Measurements from ENCODE around the gene ABCC6.

The ABCC6 gene

DNA sequence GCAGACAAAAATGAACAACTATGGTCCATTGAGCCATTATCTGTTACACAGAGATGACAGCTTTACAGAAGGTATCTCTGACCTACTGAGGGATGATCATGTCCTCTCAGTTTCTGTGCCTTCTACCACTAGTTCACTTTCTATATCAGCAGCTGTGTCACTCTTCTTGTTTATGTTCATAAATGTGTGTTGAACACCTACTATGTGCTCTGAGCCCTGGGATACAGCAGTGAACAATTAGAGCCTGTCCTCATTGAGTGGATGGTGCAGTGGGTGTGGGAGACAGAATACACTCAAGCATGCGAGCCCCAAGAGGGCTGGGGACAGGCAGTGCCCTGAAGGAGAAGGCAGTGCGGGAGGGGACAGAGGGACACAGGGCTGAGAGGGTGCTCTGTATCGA lies 92.1 kb downstream of the ABCC6 start:
- Histone ChIP-seq H3K79me1 (ENCODE audit: low read length) (no peaks in the 10 kb centered on the region), H3K27ac (ENCODE audit: low read depth, low read length) (no peak overlapping the region), H3K36me3 (ENCODE audit: control insufficient read depth, insufficient read depth, low read length) (no peaks in the 10 kb centered on the region), H3K23ac (ENCODE audit: low read length) (no peak overlapping the region), H2BK5ac (ENCODE audit: low read length) (no peak overlapping the region), H3K4me2 (ENCODE audit: low read length) (no peak overlapping the region), H3K79me2 (ENCODE audit: control insufficient read depth, insufficient read depth, low read length) (no peaks in the 10 kb centered on the region), H2BK15ac (replicated peaks; ENCODE audit: low read depth) (no peak overlapping the region), H3K4ac (ENCODE audit: low read depth, low read length) (no peak overlapping the region), H3K56ac (ENCODE audit: low read length) (no peak overlapping the region), H3K4me3 (ENCODE audit: low read length) (no peak overlapping the region), H3K4me1 (ENCODE audit: control insufficient read depth, low read depth, low read length) (no peaks in the 10 kb centered on the region), H4K8ac (ENCODE audit: low read depth, low read length) (no peak overlapping the region), H3K18ac (ENCODE audit: low read length) (no peak overlapping the region), H2BK120ac (ENCODE audit: low read depth, low read length) (no peak overlapping the region), H4K5ac (ENCODE audit: low read length) (no peak overlapping the region), H3K9ac (ENCODE audit: low read length) (no peak overlapping the region), H2AK5ac (ENCODE audit: low read length) (no peak overlapping the region), H3K27me3 (ENCODE audit: insufficient read depth, low read length, poor library complexity) (no peaks in the 10 kb centered on the region)
- WGBS (ENCODE audit: extremely low coverage, insufficient coverage, low lambda C conversion rate) = no CpG with 5 or more reads among the region's 3 CpGs
- DNase-seq = no peak

- Histone ChIP-seq H3K56ac (ENCODE audit: low read length) (no peak overlapping the region), H3K4me3 (ENCODE audit: low read length) (no peak overlapping the region), H3K4ac (ENCODE audit: low read depth, low read length) (no peak overlapping the region), H3K27me3 (ENCODE audit: insufficient read depth, low read length, poor library complexity) (no peaks in the 10 kb centered on the region), H3K4me1 (ENCODE audit: control insufficient read depth, low read depth, low read length) (no peaks in the 10 kb centered on the region), H2BK120ac (ENCODE audit: low read depth, low read length) (no peak overlapping the region), H3K9ac (ENCODE audit: low read length) (no peak overlapping the region), H2AK5ac (ENCODE audit: low read length) (no peak overlapping the region), H4K8ac (ENCODE audit: low read depth, low read length) (no peak overlapping the region), H3K18ac (ENCODE audit: low read length) (no peak overlapping the region), H3K23ac (ENCODE audit: low read length) (no peak overlapping the region), H3K36me3 (ENCODE audit: control insufficient read depth, insufficient read depth, low read length) (peaks cover 4% of the 10 kb centered on the region), H3K79me1 (ENCODE audit: low read length) (no peaks in the 10 kb centered on the region), H3K79me2 (ENCODE audit: control insufficient read depth, insufficient read depth, low read length) (no peaks in the 10 kb centered on the region), H2BK5ac (ENCODE audit: low read length) (no peak overlapping the region), H3K4me2 (ENCODE audit: low read length) (no peak overlapping the region), H4K5ac (ENCODE audit: low read length) (no peak overlapping the region), H3K27ac (ENCODE audit: low read depth, low read length) (no peak overlapping the region), H2BK15ac (replicated peaks; ENCODE audit: low read depth) (no peak overlapping the region)
- WGBS (ENCODE audit: extremely low coverage, insufficient coverage, low lambda C conversion rate) = no CpG with 5 or more reads among the region's 11 CpGs
- peak; percentile 92 for DNase-seq
Observed at GRCh38 chr16:16127469-16128116, 95.7 kb downstream of the ABCC6 start.

- Histone ChIP-seq H3K27me3 (ENCODE audit: insufficient read depth, low read length, poor library complexity) (no peaks in the 10 kb centered on the region), H3K23ac (ENCODE audit: low read length) (no peak overlapping the region), H3K56ac (ENCODE audit: low read length) (no peak overlapping the region), H3K79me2 (ENCODE audit: control insufficient read depth, insufficient read depth, low read length) (no peaks in the 10 kb centered on the region), H3K4ac (ENCODE audit: low read depth, low read length) (no peak overlapping the region), H3K18ac (ENCODE audit: low read length) (no peak overlapping the region), H3K4me3 (ENCODE audit: low read length) (no peak overlapping the region), H3K4me2 (ENCODE audit: low read length) (no peak overlapping the region), H4K8ac (ENCODE audit: low read depth, low read length) (no peak overlapping the region), H3K79me1 (ENCODE audit: low read length) (no peaks in the 10 kb centered on the region), H3K27ac (ENCODE audit: low read depth, low read length) (no peak overlapping the region), H3K9ac (ENCODE audit: low read length) (no peak overlapping the region), H2BK15ac (replicated peaks; ENCODE audit: low read depth) (no peak overlapping the region), H2BK5ac (ENCODE audit: low read length) (no peak overlapping the region), H2BK120ac (ENCODE audit: low read depth, low read length) (no peak overlapping the region), H2AK5ac (ENCODE audit: low read length) (no peak overlapping the region), H3K36me3 (ENCODE audit: control insufficient read depth, insufficient read depth, low read length) (peaks cover 4% of the 10 kb centered on the region), H4K5ac (ENCODE audit: low read length) (no peak overlapping the region), H3K4me1 (ENCODE audit: control insufficient read depth, low read depth, low read length) (no peaks in the 10 kb centered on the region)
- no peak for DNase-seq
- WGBS (ENCODE audit: extremely low coverage, insufficient coverage, low lambda C conversion rate) = no CpG with 5 or more reads among the region's 10 CpGs
Observed at GRCh38 chr16:16126896-16127295, 96.4 kb downstream of the ABCC6 start.

DNA sequence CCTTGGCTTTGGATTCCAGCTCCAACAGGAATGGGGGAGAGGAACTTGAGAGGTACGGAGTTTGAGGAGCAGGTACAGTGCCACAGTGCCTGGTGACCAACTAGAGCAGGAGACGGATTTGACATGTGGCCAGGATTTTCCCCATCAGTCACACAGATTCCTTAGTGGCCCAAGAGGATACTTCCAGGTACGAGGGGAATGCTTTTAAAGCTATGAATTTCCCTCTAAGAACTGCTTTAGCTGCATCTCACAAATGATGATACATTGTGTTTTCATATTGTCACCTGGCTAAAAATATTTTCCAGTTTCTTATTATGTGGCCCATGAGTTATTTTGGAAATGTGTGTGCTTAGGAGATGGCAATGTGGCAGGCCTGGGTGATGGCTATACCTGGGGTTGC lies 98.3 kb downstream of the ABCC6 start:
- no CpG with 5 or more reads among the region's 3 CpGs for WGBS (ENCODE audit: extremely low coverage, insufficient coverage, low lambda C conversion rate)
- no peak overlapping the region for H2BK5ac ChIP-seq (ENCODE audit: low read length)
- H2AK5ac ChIP-seq (ENCODE audit: low read length) = no peak overlapping the region
- H3K56ac ChIP-seq (ENCODE audit: low read length) = no peak overlapping the region
- H3K79me2 ChIP-seq (ENCODE audit: control insufficient read depth, insufficient read depth, low read length) = no peaks in the 10 kb centered on the region
- no peak overlapping the region for H2BK120ac ChIP-seq (ENCODE audit: low read depth, low read length)
- H3K18ac ChIP-seq (ENCODE audit: low read length) = no peak overlapping the region
- H3K4me3 ChIP-seq (ENCODE audit: low read length) = no peak overlapping the region
- no peak overlapping the region for H3K4ac ChIP-seq (ENCODE audit: low read depth, low read length)
- peaks cover 4% of the 10 kb centered on the region for H3K36me3 ChIP-seq (ENCODE audit: control insufficient read depth, insufficient read depth, low read length)
- H3K27me3 ChIP-seq (ENCODE audit: insufficient read depth, low read length, poor library complexity) = no peaks in the 10 kb centered on the region
- H3K27ac ChIP-seq (ENCODE audit: low read depth, low read length) = no peak overlapping the region
- H4K5ac ChIP-seq (ENCODE audit: low read length) = no peak overlapping the region
- H3K9ac ChIP-seq (ENCODE audit: low read length) = no peak overlapping the region
- no peak overlapping the region for H3K23ac ChIP-seq (ENCODE audit: low read length)
- H3K4me1 ChIP-seq (ENCODE audit: control insufficient read depth, low read depth, low read length) = no peaks in the 10 kb centered on the region
- no peak overlapping the region for H4K8ac ChIP-seq (ENCODE audit: low read depth, low read length)
- H2BK15ac ChIP-seq (replicated peaks; ENCODE audit: low read depth) = no peak overlapping the region
- H3K79me1 ChIP-seq (ENCODE audit: low read length) = no peaks in the 10 kb centered on the region
- H3K4me2 ChIP-seq (ENCODE audit: low read length) = no peak overlapping the region
- DNase-seq = no peak

DNA sequence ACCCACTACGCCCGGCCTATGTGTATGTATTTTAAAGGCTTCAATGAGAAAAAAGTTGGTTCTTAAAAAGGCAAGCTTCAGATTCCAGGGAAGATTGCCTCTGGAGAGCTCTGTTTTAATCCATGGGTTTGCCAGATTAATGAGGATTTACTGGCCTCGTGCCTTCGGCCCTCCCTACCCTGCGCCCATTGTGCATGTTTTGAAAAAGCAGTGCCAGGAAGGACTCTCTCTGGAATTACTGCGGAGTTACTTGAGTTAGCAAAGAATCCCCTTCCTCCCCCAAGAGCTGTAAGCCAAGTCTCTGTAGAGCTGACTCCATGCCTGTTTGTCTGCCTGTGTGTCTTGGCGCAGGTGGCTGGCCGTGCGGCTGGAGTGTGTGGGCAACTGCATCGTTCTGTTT lies 98.9 kb downstream of the ABCC6 start:
- no peaks in the 10 kb centered on the region for H3K4me1 ChIP-seq (ENCODE audit: control insufficient read depth, low read depth, low read length)
- WGBS (ENCODE audit: extremely low coverage, insufficient coverage, low lambda C conversion rate) = no CpG with 5 or more reads among the region's 10 CpGs

GRCh38 chr16:16122264-16122663 lies 101.0 kb downstream of the ABCC6 start:
- no peak overlapping the region for H3K27ac ChIP-seq (ENCODE audit: low read depth, low read length)
- H4K8ac ChIP-seq (ENCODE audit: low read depth, low read length) = no peak overlapping the region
- no peak overlapping the region for H3K9ac ChIP-seq (ENCODE audit: low read length)
- H4K5ac ChIP-seq (ENCODE audit: low read length) = no peak overlapping the region
- no peaks in the 10 kb centered on the region for H3K79me1 ChIP-seq (ENCODE audit: low read length)
- peaks cover 6% of the 10 kb centered on the region for H3K36me3 ChIP-seq (ENCODE audit: control insufficient read depth, insufficient read depth, low read length)
- H3K79me2 ChIP-seq (ENCODE audit: control insufficient read depth, insufficient read depth, low read length) = no peaks in the 10 kb centered on the region
- H2BK15ac ChIP-seq (replicated peaks; ENCODE audit: low read depth) = no peak overlapping the region
- H2BK5ac ChIP-seq (ENCODE audit: low read length) = no peak overlapping the region
- H3K23ac ChIP-seq (ENCODE audit: low read length) = no peak overlapping the region
- no peak for DNase-seq
- H3K4me3 ChIP-seq (ENCODE audit: low read length) = no peak overlapping the region
- H2BK120ac ChIP-seq (ENCODE audit: low read depth, low read length) = no peak overlapping the region
- no peak overlapping the region for H2AK5ac ChIP-seq (ENCODE audit: low read length)
- no CpG with 5 or more reads among the region's 12 CpGs for WGBS (ENCODE audit: extremely low coverage, insufficient coverage, low lambda C conversion rate)
- H3K27me3 ChIP-seq (ENCODE audit: insufficient read depth, low read length, poor library complexity) = no peaks in the 10 kb centered on the region
- H3K18ac ChIP-seq (ENCODE audit: low read length) = no peak overlapping the region
- H3K4ac ChIP-seq (ENCODE audit: low read depth, low read length) = no peak overlapping the region
- H3K56ac ChIP-seq (ENCODE audit: low read length) = no peak overlapping the region
- H3K4me1 ChIP-seq (ENCODE audit: control insufficient read depth, low read depth, low read length) = no peaks in the 10 kb centered on the region
- no peak overlapping the region for H3K4me2 ChIP-seq (ENCODE audit: low read length)

More for the DNA sequence above, 98.9 kb downstream of the ABCC6 start:
- Histone ChIP-seq H3K79me1 (ENCODE audit: low read length) (no peaks in the 10 kb centered on the region), H3K23ac (ENCODE audit: low read length) (no peak overlapping the region), H2BK5ac (ENCODE audit: low read length) (no peak overlapping the region), H3K36me3 (ENCODE audit: control insufficient read depth, insufficient read depth, low read length) (peaks cover 4% of the 10 kb centered on the region), H3K4ac (ENCODE audit: low read depth, low read length) (no peak overlapping the region), H2BK15ac (replicated peaks; ENCODE audit: low read depth) (no peak overlapping the region), H3K79me2 (ENCODE audit: control insufficient read depth, insufficient read depth, low read length) (no peaks in the 10 kb centered on the region), H3K56ac (ENCODE audit: low read length) (no peak overlapping the region), H3K18ac (ENCODE audit: low read length) (no peak overlapping the region), H3K4me2 (ENCODE audit: low read length) (no peak overlapping the region), H3K27me3 (ENCODE audit: insufficient read depth, low read length, poor library complexity) (no peaks in the 10 kb centered on the region), H2AK5ac (ENCODE audit: low read length) (no peak overlapping the region), H3K27ac (ENCODE audit: low read depth, low read length) (no peak overlapping the region), H4K8ac (ENCODE audit: low read depth, low read length) (no peak overlapping the region), H3K9ac (ENCODE audit: low read length) (no peak overlapping the region), H3K4me3 (ENCODE audit: low read length) (no peak overlapping the region), H2BK120ac (ENCODE audit: low read depth, low read length) (no peak overlapping the region), H4K5ac (ENCODE audit: low read length) (no peak overlapping the region)
- DNase-seq = no peak
